ENCODE measurements around the gene MRPL57. TPM values are rescaled to one million over a fixed set of nuclear protein-coding genes. Genes with fewer than 3 reads are reported as not detected.
"Not testable (repeated sequence)": the region's sequence is repeated elsewhere in the genome, so short reads cannot be mapped to it uniquely, and the experiment has no call there.

The MRPL57 gene
- total RNA-seq, 2 experiments from 2014 or later = 20.8 to 23.1 TPM

GRCh38 chr13:21198391-21198790, 21.9 kb downstream of the MRPL57 start:
- H3K4me3 Mint-ChIP-seq; H3K36me3 Mint-ChIP-seq; H3K4me1 Mint-ChIP-seq (ENCODE audit: low read depth); POLR2A ChIA-PET; H3K9me3 Mint-ChIP-seq; DNase-seq; CTCF ChIA-PET; intact Hi-C loops (cut with micrococcal nuclease); H3K27ac Mint-ChIP-seq: not testable (repeated sequence)
- peaks cover 11% of the 10 kb centered on the region for H3K27me3 Mint-ChIP-seq

DNA sequence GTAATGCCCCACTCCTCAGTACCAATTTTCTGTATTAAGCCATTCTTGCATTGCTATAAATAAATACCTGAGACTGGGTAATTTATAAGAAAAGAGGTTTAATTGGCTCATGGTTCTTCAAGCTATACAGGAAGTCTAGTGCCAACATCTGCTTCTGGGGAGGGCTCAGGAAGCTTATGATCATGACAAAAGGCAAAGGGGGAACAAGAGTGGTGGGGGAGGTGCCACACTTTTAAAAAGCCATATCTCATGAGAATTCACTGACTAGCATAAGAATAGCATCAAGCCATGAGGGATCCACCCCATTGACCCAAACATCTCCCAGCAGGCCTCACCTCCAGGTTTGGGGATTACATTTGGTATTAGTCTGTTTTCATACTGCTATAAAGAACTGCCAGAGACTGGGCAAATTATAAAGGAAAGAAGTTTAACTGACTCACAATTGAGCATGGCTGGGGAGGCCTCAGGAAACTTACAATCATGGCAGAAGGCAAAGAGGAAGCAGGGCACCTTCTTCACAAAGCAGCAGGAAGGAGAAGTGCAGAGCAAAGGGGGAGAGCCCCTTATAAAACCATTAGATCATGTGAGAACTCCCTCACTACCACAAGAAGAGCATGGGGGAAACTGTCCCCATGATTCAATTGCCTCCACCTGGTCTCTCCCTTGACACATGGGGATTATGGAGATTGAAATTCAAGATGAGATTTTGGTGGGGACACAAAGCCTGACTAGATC, 25.2 kb downstream of the MRPL57 start:
- CTCF ChIA-PET; POLR2A ChIA-PET; H3K4me1 Mint-ChIP-seq (ENCODE audit: low read depth); H3K4me3 Mint-ChIP-seq; intact Hi-C loops (cut with micrococcal nuclease); H3K36me3 Mint-ChIP-seq; H3K27me3 Mint-ChIP-seq; H3K27ac Mint-ChIP-seq; DNase-seq; H3K9me3 Mint-ChIP-seq: not testable (repeated sequence)

- intact Hi-C loops (cut with micrococcal nuclease) = no loop called here
- no peak overlapping the region for H3K27ac Mint-ChIP-seq
- peaks cover 8% of the 10 kb centered on the region for H3K27me3 Mint-ChIP-seq
- no peak overlapping the region for H3K4me3 Mint-ChIP-seq
- ChIA-PET POLR2A (no interaction called here), CTCF (no interaction called here)
- no peaks in the 10 kb centered on the region for H3K36me3 Mint-ChIP-seq
- DNase-seq = no peak
- peaks cover 9% of the 10 kb centered on the region for H3K9me3 Mint-ChIP-seq
- H3K4me1 Mint-ChIP-seq (ENCODE audit: low read depth) = no peaks in the 10 kb centered on the region
Measured at GRCh38 chr13:21202767-21203531, 26.5 kb downstream of the MRPL57 start.

DNA sequence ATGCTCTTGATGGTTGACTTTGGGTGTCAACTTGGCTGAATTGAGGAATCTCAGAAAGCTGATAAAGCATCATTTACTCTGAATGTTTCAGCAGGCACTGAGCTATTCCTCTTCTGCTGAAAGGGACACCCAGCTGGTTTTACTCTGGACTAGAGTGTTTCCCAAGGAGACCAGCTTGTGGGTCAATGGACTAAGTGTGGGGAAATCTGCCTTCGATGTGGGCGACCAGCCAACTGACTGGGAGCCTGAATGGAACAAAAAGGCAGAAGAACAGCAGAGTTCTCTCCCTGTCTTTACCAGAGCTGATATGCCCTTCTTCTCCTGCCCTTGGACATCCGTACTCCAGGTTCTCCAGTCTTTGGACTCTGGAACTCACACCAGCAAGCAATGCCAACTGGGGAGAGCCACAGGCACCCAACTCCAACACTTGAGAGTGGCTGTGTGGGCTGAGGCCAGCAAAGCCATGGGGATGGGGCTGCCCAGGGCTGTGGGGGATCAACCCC, 32.2 kb downstream of the MRPL57 start:
- no peak for DNase-seq
- no peak overlapping the region for H3K4me3 Mint-ChIP-seq
- intact Hi-C loops (cut with micrococcal nuclease) = no loop called here
- peaks cover 4% of the 10 kb centered on the region for H3K36me3 Mint-ChIP-seq
- no peak overlapping the region for H3K27ac Mint-ChIP-seq
- no peaks in the 10 kb centered on the region for H3K4me1 Mint-ChIP-seq (ENCODE audit: low read depth)
- ChIA-PET POLR2A (no interaction called here), CTCF (no interaction called here)
- peaks cover 23% of the 10 kb centered on the region for H3K27me3 Mint-ChIP-seq
- peaks cover 13% of the 10 kb centered on the region for H3K9me3 Mint-ChIP-seq

- H3K4me3 Mint-ChIP-seq = no peak overlapping the region
- H3K36me3 Mint-ChIP-seq = peaks cover 4% of the 10 kb centered on the region
- H3K27ac Mint-ChIP-seq = no peak overlapping the region
- intact Hi-C loops (cut with micrococcal nuclease) = no loop called here
- ChIA-PET POLR2A (no interaction called here), CTCF (no interaction called here)
- H3K4me1 Mint-ChIP-seq (ENCODE audit: low read depth) = no peaks in the 10 kb centered on the region
- peaks cover 13% of the 10 kb centered on the region for H3K9me3 Mint-ChIP-seq
- H3K27me3 Mint-ChIP-seq = peaks cover 26% of the 10 kb centered on the region
- no peak for DNase-seq
Measured at GRCh38 chr13:21212138-21212775, 35.8 kb downstream of the MRPL57 start.

GRCh38 chr13:21215419-21215818, 39.0 kb downstream of the MRPL57 start:
- CTCF ChIA-PET; H3K36me3 Mint-ChIP-seq; DNase-seq; POLR2A ChIA-PET; H3K27ac Mint-ChIP-seq; H3K4me3 Mint-ChIP-seq; intact Hi-C loops (cut with micrococcal nuclease): not testable (repeated sequence)
- H3K27me3 Mint-ChIP-seq = peaks cover 26% of the 10 kb centered on the region
- peaks cover 13% of the 10 kb centered on the region for H3K9me3 Mint-ChIP-seq
- peaks cover 16% of the 10 kb centered on the region for H3K4me1 Mint-ChIP-seq (ENCODE audit: low read depth)

- peaks cover 22% of the 10 kb centered on the region for H3K27me3 Mint-ChIP-seq
- CTCF ChIA-PET = no interaction called here
- H3K36me3 Mint-ChIP-seq = peaks cover 4% of the 10 kb centered on the region
- H3K4me1 Mint-ChIP-seq (ENCODE audit: low read depth) = peaks cover 16% of the 10 kb centered on the region
- no peak overlapping the region for H3K27ac Mint-ChIP-seq
- H3K4me3 Mint-ChIP-seq = no peak overlapping the region
- peaks cover 17% of the 10 kb centered on the region for H3K9me3 Mint-ChIP-seq
- no peak for DNase-seq
- POLR2A ChIA-PET = no interaction called here
- intact Hi-C loops (cut with micrococcal nuclease) = no loop called here
Measured at GRCh38 chr13:21216332-21216731, 39.9 kb downstream of the MRPL57 start.

DNA sequence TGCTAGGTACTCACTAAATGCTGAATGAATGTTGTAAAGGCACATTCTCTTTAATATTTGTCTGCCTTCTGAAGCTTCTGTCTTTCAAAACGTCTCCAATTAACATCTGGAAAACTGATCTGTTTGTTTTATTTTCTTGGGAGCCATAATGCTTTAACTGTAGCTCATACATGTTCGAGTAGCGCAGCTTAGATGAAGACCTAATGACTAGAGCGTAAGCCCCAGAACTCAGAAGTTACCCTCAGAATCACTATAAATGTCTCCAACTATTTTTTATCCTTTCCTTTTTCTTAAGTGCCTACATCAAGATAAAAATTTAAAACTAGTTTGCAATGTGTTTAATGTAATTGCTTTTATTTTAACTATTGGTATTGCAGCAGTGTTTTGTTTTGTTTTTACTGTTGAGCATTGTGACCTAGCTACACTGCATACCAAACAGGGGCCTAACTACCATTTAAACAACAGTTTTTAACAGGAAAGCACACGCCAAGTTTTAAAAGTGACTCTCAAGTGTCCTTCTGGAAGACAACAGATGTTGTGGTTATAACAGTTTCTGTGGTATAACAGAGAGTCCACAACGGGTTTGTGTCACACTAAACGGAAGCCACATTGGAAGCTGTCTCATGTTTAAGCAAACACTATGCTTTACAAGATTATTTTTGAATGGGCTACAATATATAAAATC, 42.0 kb downstream of the MRPL57 start:
- H3K9me3 Mint-ChIP-seq = peaks cover 12% of the 10 kb centered on the region
- no peak overlapping the region for H3K27ac Mint-ChIP-seq
- ChIA-PET POLR2A (interaction anchor here (1.5 kb wide), 1 partner anchor 42 kb away, joined by 5 read pairs; the partner anchor contains the start of genes MRPL57 and SKA3), CTCF (interaction anchor here (0.8 to 1.5 kb wide), 4 partner anchors 10 to 258 kb away, joined by 3 to 7 read pairs (median 3); no protein-coding TSS in a partner anchor)
- no peaks in the 10 kb centered on the region for H3K36me3 Mint-ChIP-seq
- intact Hi-C loops (cut with micrococcal nuclease) = no loop called here
- H3K4me3 Mint-ChIP-seq = no peak overlapping the region
- peak; percentile 24 for DNase-seq
- H3K4me1 Mint-ChIP-seq (ENCODE audit: low read depth) = peaks cover 16% of the 10 kb centered on the region
- peaks cover 7% of the 10 kb centered on the region for H3K27me3 Mint-ChIP-seq

DNA sequence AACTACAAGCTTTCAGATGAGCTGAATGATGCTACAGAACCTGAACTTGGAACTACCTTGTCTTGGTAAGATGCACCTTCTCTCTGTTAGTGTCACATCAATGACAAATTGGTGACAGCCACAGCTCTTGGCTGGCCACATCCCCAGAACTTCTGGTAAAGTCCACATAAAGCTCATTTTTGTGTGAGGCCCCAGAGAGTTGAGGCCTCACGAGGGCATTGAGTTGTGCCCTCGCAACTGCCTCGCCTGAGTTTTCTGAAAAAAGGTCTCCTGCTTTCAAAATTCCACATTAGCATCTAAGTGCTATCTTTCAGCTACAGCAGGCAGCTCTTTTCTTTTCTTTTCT, 42.6 kb downstream of the MRPL57 start:
- Mint-ChIP-seq H3K36me3 (no peaks in the 10 kb centered on the region), H3K9me3 (peaks cover 12% of the 10 kb centered on the region), H3K27me3 (peaks cover 8% of the 10 kb centered on the region), H3K4me1 (ENCODE audit: low read depth) (peaks cover 16% of the 10 kb centered on the region), H3K27ac (no peak overlapping the region), H3K4me3 (no peak overlapping the region)
- ChIA-PET CTCF (interaction anchor here (0.8 to 1.5 kb wide), 3 partner anchors 9 to 78 kb away, joined by 3 to 7 read pairs (median 3); no protein-coding TSS in a partner anchor), POLR2A (interaction anchor here (1.5 kb wide), 1 partner anchor 42 kb away, joined by 5 read pairs; the partner anchor contains the start of genes MRPL57 and SKA3)
- DNase-seq = peak; percentile 32
- intact Hi-C loops (cut with micrococcal nuclease) = no loop called here

GRCh38 chr13:21219716-21220115, 43.3 kb downstream of the MRPL57 start:
- H3K36me3 Mint-ChIP-seq; DNase-seq; intact Hi-C loops (cut with micrococcal nuclease); H3K27ac Mint-ChIP-seq; H3K4me3 Mint-ChIP-seq: not testable (repeated sequence)
- Mint-ChIP-seq H3K27me3 (peaks cover 14% of the 10 kb centered on the region), H3K9me3 (peaks cover 12% of the 10 kb centered on the region), H3K4me1 (ENCODE audit: low read depth) (peaks cover 16% of the 10 kb centered on the region)
- POLR2A ChIA-PET = interaction anchor here (0.6 to 1.5 kb wide), 2 partner anchors 43 to 287 kb away, joined by 4 to 5 read pairs; partner anchors contain the start of genes MRPL57 and SKA3
- CTCF ChIA-PET = interaction anchor here (0.6 to 1.5 kb wide), 4 partner anchors 8 to 258 kb away, joined by 3 to 7 read pairs (median 3); no protein-coding TSS in a partner anchor

GRCh38 chr13:21221268-21221667, 44.8 kb downstream of the MRPL57 start:
- intact Hi-C loops (cut with micrococcal nuclease) = no loop called here
- Mint-ChIP-seq H3K9me3 (peaks cover 12% of the 10 kb centered on the region), H3K4me3 (no peak overlapping the region), H3K27me3 (peaks cover 10% of the 10 kb centered on the region), H3K27ac (no peak overlapping the region), H3K36me3 (no peaks in the 10 kb centered on the region), H3K4me1 (ENCODE audit: low read depth) (peaks cover 16% of the 10 kb centered on the region)
- ChIA-PET CTCF (no interaction called here), POLR2A (no interaction called here)
- no peak for DNase-seq

GRCh38 chr13:21225082-21225481, 48.6 kb downstream of the MRPL57 start:
- Mint-ChIP-seq H3K27me3 (peaks cover 10% of the 10 kb centered on the region), H3K4me1 (ENCODE audit: low read depth) (no peaks in the 10 kb centered on the region), H3K36me3 (no peaks in the 10 kb centered on the region), H3K4me3 (no peak overlapping the region), H3K27ac (no peak overlapping the region), H3K9me3 (peaks cover 12% of the 10 kb centered on the region)
- no peak for DNase-seq
- intact Hi-C loops (cut with micrococcal nuclease) = no loop called here
- POLR2A ChIA-PET = no interaction called here
- CTCF ChIA-PET = no interaction called here
